ENCODE results near the gene BICDL1. TPM values are rescaled to one million over a fixed set of nuclear protein-coding genes. Genes with fewer than 3 reads are reported as not detected.

BICDL1 gene
- total RNA-seq, 1 experiment from 2014 or later, result 14.4 TPM

DNA sequence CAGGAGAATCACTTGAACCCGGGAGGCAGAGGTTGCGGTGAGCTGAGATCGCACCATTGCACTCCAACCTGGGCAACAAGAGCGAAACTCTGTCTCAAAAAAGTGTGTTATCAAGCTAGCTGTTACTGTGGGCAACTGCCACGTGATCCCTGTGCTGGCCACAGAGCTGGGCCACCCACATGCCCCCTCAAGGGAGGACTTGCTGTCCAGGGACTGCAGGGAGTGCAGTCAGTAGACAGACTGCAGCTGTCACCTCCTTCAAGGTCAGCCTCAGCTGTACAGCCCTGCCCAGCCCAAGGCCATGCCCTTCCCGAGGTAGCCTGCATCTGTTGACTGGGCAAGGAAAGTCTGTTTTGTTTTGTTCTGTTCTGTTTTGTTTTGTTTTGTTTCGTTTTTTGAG, 46.6 kb upstream of the BICDL1 start:
- intact Hi-C loops (cut with micrococcal nuclease; ENCODE audit: unreplicated experiment), result no loop called here
- Histone ChIP-seq H2AFZ (no peak overlapping the region), H3K4me2 (no peak overlapping the region), H3K79me2 (ENCODE audit: low read depth) (no peaks in the 10 kb centered on the region), H3K27ac (no peak overlapping the region), H3K36me3 (ENCODE audit: low read depth) (no peaks in the 10 kb centered on the region), H3K27me3 (ENCODE audit: insufficient read depth, low read depth) (no peaks in the 10 kb centered on the region), H3K4me3 (no peak overlapping the region), H3K9me2 (ENCODE audit: insufficient read depth) (no peaks in the 10 kb centered on the region), H3K9me3 (ENCODE audit: insufficient read depth, low read depth) (no peaks in the 10 kb centered on the region), H3K4me1 (replicated peaks; ENCODE audit: insufficient read depth) (peaks cover 7% of the 10 kb centered on the region), H3F3A (ENCODE audit: insufficient read depth, low read depth) (peaks cover 11% of the 10 kb centered on the region; the same call in 1 of the 2 replicates), H4K20me1 (ENCODE audit: insufficient read depth) (no peaks in the 10 kb centered on the region)
- no peak for DNase-seq
- BruUV-seq (replicated peaks), result no TSS peak
- ChIA-PET CTCF (no interaction called here), POLR2A (ENCODE audit: unreplicated experiment) (no interaction called here)
- TF ChIP-seq, protein P1, sequence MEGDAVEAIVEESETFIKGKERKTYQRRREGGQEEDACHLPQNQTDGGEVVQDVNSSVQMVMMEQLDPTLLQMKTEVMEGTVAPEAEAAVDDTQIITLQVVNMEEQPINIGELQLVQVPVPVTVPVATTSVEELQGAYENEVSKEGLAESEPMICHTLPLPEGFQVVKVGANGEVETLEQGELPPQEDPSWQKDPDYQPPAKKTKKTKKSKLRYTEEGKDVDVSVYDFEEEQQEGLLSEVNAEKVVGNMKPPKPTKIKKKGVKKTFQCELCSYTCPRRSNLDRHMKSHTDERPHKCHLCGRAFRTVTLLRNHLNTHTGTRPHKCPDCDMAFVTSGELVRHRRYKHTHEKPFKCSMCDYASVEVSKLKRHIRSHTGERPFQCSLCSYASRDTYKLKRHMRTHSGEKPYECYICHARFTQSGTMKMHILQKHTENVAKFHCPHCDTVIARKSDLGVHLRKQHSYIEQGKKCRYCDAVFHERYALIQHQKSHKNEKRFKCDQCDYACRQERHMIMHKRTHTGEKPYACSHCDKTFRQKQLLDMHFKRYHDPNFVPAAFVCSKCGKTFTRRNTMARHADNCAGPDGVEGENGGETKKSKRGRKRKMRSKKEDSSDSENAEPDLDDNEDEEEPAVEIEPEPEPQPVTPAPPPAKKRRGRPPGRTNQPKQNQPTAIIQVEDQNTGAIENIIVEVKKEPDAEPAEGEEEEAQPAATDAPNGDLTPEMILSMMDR (conservative IDR thresholded peaks at IDR 0.05), result no peak
- TF ChIP-seq EZH2 (IDR thresholded peaks at IDR 0.05; ENCODE audit: low read depth), result no peak

DNA sequence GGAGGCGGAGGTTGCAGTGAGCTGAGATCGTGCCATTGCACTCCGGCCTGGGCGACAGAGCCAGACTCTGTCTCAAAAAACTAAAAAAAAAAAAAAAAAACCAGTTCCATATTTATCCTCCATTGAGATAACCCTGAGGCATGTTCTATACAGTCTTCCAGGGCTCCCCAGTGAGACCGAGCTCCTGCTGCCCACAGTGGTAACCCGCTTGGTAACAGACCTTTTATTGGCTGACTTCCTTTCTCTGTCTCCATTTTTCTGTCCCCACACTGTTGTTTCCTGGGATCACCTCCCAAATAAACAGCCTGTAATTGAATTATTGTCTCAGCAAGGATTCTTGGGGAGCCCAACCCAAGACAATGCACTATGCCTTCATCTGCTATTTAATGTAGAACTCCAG, 42.8 kb upstream of the BICDL1 start:
- Histone ChIP-seq H3K4me3 (no peak overlapping the region), H3K9me3 (ENCODE audit: insufficient read depth, low read depth) (no peaks in the 10 kb centered on the region), H3K4me2 (no peak overlapping the region), H3K27me3 (ENCODE audit: insufficient read depth, low read depth) (no peaks in the 10 kb centered on the region), H3F3A (ENCODE audit: insufficient read depth, low read depth) (peaks cover 2% of the 10 kb centered on the region; the same call in 1 of the 2 replicates), H3K27ac (no peak overlapping the region), H3K79me2 (ENCODE audit: low read depth) (no peaks in the 10 kb centered on the region), H3K36me3 (ENCODE audit: low read depth) (no peaks in the 10 kb centered on the region), H2AFZ (no peak overlapping the region), H4K20me1 (ENCODE audit: insufficient read depth) (no peaks in the 10 kb centered on the region), H3K4me1 (replicated peaks; ENCODE audit: insufficient read depth) (no peaks in the 10 kb centered on the region; the same call in 1 of the 2 replicates), H3K9me2 (ENCODE audit: insufficient read depth) (no peaks in the 10 kb centered on the region)
- no peak for TF ChIP-seq EZH2 (IDR thresholded peaks at IDR 0.05; ENCODE audit: low read depth)
- TF ChIP-seq, protein P1 (conservative IDR thresholded peaks at IDR 0.05), result no peak
- POLR2A ChIA-PET (ENCODE audit: unreplicated experiment), result interaction anchor here (0.5 kb wide), 1 partner anchor 94 kb away, joined by 7 read pairs; no protein-coding TSS in a partner anchor
- BruUV-seq (replicated peaks), result no TSS peak
- CTCF ChIA-PET, result no interaction called here
- DNase-seq, result no peak
- intact Hi-C loops (cut with micrococcal nuclease; ENCODE audit: unreplicated experiment), result no loop called here

DNA sequence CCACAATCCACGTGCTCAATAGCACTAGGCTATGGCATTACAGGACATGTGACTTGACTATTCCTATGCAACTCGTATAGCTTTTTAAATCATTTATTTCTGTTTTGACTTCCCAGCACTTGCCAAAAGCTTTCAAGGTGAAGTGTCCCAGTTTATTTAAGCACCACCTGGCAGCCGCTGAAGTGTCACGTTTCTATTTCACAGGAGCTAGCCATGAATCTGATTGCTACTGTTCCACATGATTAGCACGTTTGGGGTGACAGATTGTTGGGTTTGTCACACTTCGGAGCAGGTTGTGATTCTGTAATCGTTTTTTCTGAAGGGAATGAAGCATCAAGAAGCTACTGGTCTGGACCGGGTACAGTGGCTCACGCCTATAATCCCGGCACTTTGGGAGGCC, 39.9 kb upstream of the BICDL1 start:
- H3K9me2 ChIP-seq (ENCODE audit: insufficient read depth), result no peaks in the 10 kb centered on the region
- H3K4me3 ChIP-seq, result no peak overlapping the region
- no peaks in the 10 kb centered on the region for H3K79me2 ChIP-seq (ENCODE audit: low read depth)
- H3K27ac ChIP-seq, result no peak overlapping the region
- DNase-seq, result no peak
- TF ChIP-seq EZH2 (IDR thresholded peaks at IDR 0.05; ENCODE audit: low read depth), result no peak
- TF ChIP-seq, protein P1 (conservative IDR thresholded peaks at IDR 0.05), result no peak
- H3K4me1 ChIP-seq (replicated peaks; ENCODE audit: insufficient read depth), result no peaks in the 10 kb centered on the region
- intact Hi-C loops (cut with micrococcal nuclease; ENCODE audit: unreplicated experiment), result no loop called here
- H3F3A ChIP-seq (ENCODE audit: insufficient read depth, low read depth), result no peaks in the 10 kb centered on the region
- no peak overlapping the region for H2AFZ ChIP-seq
- CTCF ChIA-PET, result no interaction called here
- no peaks in the 10 kb centered on the region for H3K9me3 ChIP-seq (ENCODE audit: insufficient read depth, low read depth)
- no TSS peak for BruUV-seq (replicated peaks)
- no peaks in the 10 kb centered on the region for H3K36me3 ChIP-seq (ENCODE audit: low read depth)
- no peaks in the 10 kb centered on the region for H3K27me3 ChIP-seq (ENCODE audit: insufficient read depth, low read depth)
- POLR2A ChIA-PET (ENCODE audit: unreplicated experiment), result interaction anchor here (0.6 kb wide), 1 partner anchor 25 kb away, joined by 18 read pairs; no protein-coding TSS in a partner anchor
- no peaks in the 10 kb centered on the region for H4K20me1 ChIP-seq (ENCODE audit: insufficient read depth)
- H3K4me2 ChIP-seq, result no peak overlapping the region

Measured in PC-9 (cell line).